Spleen (tissue), 7 donors: ENCODE data around the gene SIMC1.
"Not testable (repeated sequence)": the region's sequence is repeated elsewhere in the genome, so short reads cannot be mapped to it uniquely, and the experiment has no call there.

ENCODE experiments used
- POLR2AphosphoS5 ChIP-seq, 3 donors: sonication (generic); formaldehyde crosslinking; IDR thresholded peaks; one replicate each; pipeline ENCODE4 v1.5.1; 2017; ENCODE audit warnings: antibody characterized with exemption in 3 of 3
- TF ChIP-seq, protein P1 (sequence below), 11 experiments: fragments of 200-600 bp in 7 of 11; fragments of 450-650 bp in 4 of 11; sonication (generic) in 4 of 11; IDR thresholded peaks in 8 of 11; conservative IDR thresholded peaks in 3 of 11; 1 replicate in 7 of 11; 2 replicates in 4 of 11; pipeline versions ENCODE4 v1.4.0 to v1.8.0; 2016 to 2021; ENCODE audit warnings: antibody characterized with exemption in 11 of 11, inconsistent platforms in 4 of 11, mild to moderate bottlenecking in 1 of 11
- donor health status: DM: no; HTN: no; CAD: no; lungs with moderate emphysema.
- donor health status: DM: no; HTN: no; CAD: no.
- donor health status: DM: no; HTN: no; CAD: no.

DNA sequence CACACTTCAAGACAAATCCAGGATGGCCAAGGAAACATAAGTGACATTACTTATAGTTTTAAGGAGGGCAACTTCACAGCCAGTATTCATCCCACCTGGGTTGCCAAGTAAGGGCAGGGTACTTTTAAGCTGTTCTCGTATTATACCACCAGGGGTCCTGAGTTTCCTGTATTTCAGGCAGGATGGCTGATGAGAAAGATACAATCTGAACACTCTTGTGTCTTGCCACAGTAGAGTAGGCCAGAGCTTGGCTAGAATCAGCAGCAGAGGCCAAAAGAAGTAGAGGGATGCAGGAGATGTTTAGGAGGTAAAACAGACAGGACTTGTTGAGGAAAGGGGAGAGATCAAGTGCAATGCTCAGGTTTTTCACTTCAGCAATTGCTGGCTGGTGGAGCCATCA is 3.1 kb upstream of the SIMC1 start:
- TF ChIP-seq, protein P1, sequence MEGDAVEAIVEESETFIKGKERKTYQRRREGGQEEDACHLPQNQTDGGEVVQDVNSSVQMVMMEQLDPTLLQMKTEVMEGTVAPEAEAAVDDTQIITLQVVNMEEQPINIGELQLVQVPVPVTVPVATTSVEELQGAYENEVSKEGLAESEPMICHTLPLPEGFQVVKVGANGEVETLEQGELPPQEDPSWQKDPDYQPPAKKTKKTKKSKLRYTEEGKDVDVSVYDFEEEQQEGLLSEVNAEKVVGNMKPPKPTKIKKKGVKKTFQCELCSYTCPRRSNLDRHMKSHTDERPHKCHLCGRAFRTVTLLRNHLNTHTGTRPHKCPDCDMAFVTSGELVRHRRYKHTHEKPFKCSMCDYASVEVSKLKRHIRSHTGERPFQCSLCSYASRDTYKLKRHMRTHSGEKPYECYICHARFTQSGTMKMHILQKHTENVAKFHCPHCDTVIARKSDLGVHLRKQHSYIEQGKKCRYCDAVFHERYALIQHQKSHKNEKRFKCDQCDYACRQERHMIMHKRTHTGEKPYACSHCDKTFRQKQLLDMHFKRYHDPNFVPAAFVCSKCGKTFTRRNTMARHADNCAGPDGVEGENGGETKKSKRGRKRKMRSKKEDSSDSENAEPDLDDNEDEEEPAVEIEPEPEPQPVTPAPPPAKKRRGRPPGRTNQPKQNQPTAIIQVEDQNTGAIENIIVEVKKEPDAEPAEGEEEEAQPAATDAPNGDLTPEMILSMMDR (IDR thresholded peaks at IDR 0.05 in 8 of 11, conservative IDR thresholded peaks at IDR 0.05 in 3 of 11) = peak in 10 of 11 experiments; percentile 18 to 61 (median 44)
- not testable (repeated sequence) for TF ChIP-seq POLR2AphosphoS5 (IDR thresholded peaks at IDR 0.05)
